H1 (cell line): ENCODE results near the gene C3AR1. TPM values are rescaled to one million over a fixed set of nuclear protein-coding genes. Genes with fewer than 3 reads are reported as not detected.

ENCODE experiments used
- CTCF ChIA-PET: fragments of 300-600 bp; sonication (Branson Sonifier 250); formaldehyde crosslinking; loops from one replicate; lab custom pipeline; 2021; ENCODE audit not compliant: partially characterized antibody; lab: Charles Lee
- POLR2A ChIA-PET: fragments of 300-600 bp; sonication (Branson Sonifier 250); formaldehyde crosslinking; loops from one replicate; lab custom pipeline; 2021; ENCODE audit warnings: inconsistent platforms; ENCODE audit not compliant: partially characterized antibody; lab: Charles Lee
- DNase-seq, 2 experiments: peaks; one replicate each; pipeline versions ENCODE4 v3.0.0 to v3.0.0-alpha.2; 2010 to 2022; ENCODE audit warnings: low spot score in 2 of 2, low read depth in 1 of 2, mixed read lengths in 1 of 2
- FAIRE-seq: peaks from 2 replicates; lab custom pipeline; 2011; peaks lifted over from hg19 to GRCh38; lab: Jason Lieb, UNC
- H2AFZ ChIP-seq: 2 replicates; pipeline ENCODE4 v1.8.1; 2012; ENCODE audit warnings: low read length, inconsistent platforms
- H2AK5ac ChIP-seq: 2 replicates; pipeline ENCODE4 v1.6.1; 2013; ENCODE audit warnings: low read depth, low read length
- H2BK120ac ChIP-seq: replicated peaks from 2 replicates; pipeline ENCODE3; 2013; ENCODE audit warnings: low read depth, low read length, inconsistent platforms
- H2BK12ac ChIP-seq: 2 replicates; pipeline ENCODE4 v1.6.1; 2013; ENCODE audit warnings: low read depth, low read length
- H2BK15ac ChIP-seq: 2 replicates; pipeline ENCODE4 v1.6.1; 2013; ENCODE audit warnings: low read length
- H2BK20ac ChIP-seq: 2 replicates; pipeline ENCODE4 v1.6.1; 2013; ENCODE audit warnings: low read length
- H2BK5ac ChIP-seq: 2 replicates; pipeline ENCODE4 v1.6.1; 2013; ENCODE audit warnings: low read depth, low read length
- H3K14ac ChIP-seq: 2 replicates; pipeline ENCODE4 v1.6.1; 2013; ENCODE audit warnings: inconsistent platforms; ENCODE audit not compliant: insufficient read length
- H3K18ac ChIP-seq: 2 replicates; pipeline ENCODE4 v1.6.1; 2013; ENCODE audit warnings: low read length; ENCODE audit errors: extremely low read depth
- H3K23ac ChIP-seq: 2 replicates; pipeline ENCODE4 v1.6.1; 2013; ENCODE audit warnings: inconsistent platforms; ENCODE audit not compliant: insufficient read length
- H3K23me2 ChIP-seq: 2 replicates; pipeline ENCODE4 v1.6.1; 2013; ENCODE audit warnings: low read depth, low read length
- H3K27ac ChIP-seq: 2 replicates; pipeline ENCODE4 v1.6.1; 2011; ENCODE audit warnings: low read depth, low read length, inconsistent platforms
- H3K27me3 ChIP-seq, 4 experiments: replicated peaks in 1 of 4; 1 replicate in 1 of 4; 2 replicates in 3 of 4; pipeline versions ENCODE4 v1.6.1 to v1.8.1; 2011 to 2013; ENCODE audit warnings: low read length in 3 of 4, mild to moderate bottlenecking in 3 of 4, inconsistent platforms in 2 of 4, mixed read lengths in 2 of 4, moderate library complexity in 1 of 4; ENCODE audit not compliant: control insufficient read depth in 3 of 4, insufficient read depth in 3 of 4; ENCODE audit errors: extremely low read depth in 1 of 4
- H3K36me3 ChIP-seq, 4 experiments: 2 replicates each; pipeline versions ENCODE4 v1.6.1 to v1.8.1; 2011 to 2013; ENCODE audit warnings: mild to moderate bottlenecking in 4 of 4, low read length in 3 of 4, moderate library complexity in 2 of 4, control low read depth in 1 of 4, inconsistent platforms in 1 of 4; ENCODE audit not compliant: insufficient read depth in 4 of 4, control insufficient read depth in 2 of 4
- H3K4ac ChIP-seq: replicated peaks from 2 replicates; pipeline ENCODE3; 2013; ENCODE audit warnings: low read length, low read depth, mixed read lengths, inconsistent platforms; ENCODE audit not compliant: insufficient read length
- H3K4me1 ChIP-seq, 4 experiments: replicated peaks in 1 of 4; 1 replicate in 1 of 4; 2 replicates in 3 of 4; pipeline versions ENCODE4 v1.6.1 to v1.8.1; 2011 to 2013; ENCODE audit warnings: low read length in 3 of 4, inconsistent platforms in 2 of 4, mixed read lengths in 1 of 4; ENCODE audit not compliant: insufficient read depth in 4 of 4, control insufficient read depth in 3 of 4
- H3K4me2 ChIP-seq, 2 experiments: 2 replicates each; pipeline versions ENCODE4 v1.6.1 to v1.8.1; 2011 to 2013; ENCODE audit warnings: low read depth in 2 of 2, low read length in 2 of 2, control low read depth in 1 of 2, inconsistent platforms in 1 of 2, mild to moderate bottlenecking in 1 of 2; ENCODE audit not compliant: insufficient read depth in 1 of 2
- H3K4me3 ChIP-seq, 4 experiments: fragments of 200-600, 300-600 bp in 1 of 4; sonication (generic), shearing (Covaris generic), sonication (Bioruptor Twin) in 1 of 4; 2 replicates each; pipeline versions ENCODE4 v1.5.1 to v1.8.1; 2011 to 2016; ENCODE audit warnings: low read length in 4 of 4, low read depth in 3 of 4, control low read depth in 2 of 4, inconsistent platforms in 2 of 4, mild to moderate bottlenecking in 2 of 4, mixed read lengths in 1 of 4, moderate library complexity in 1 of 4; ENCODE audit not compliant: insufficient read depth in 2 of 4; ENCODE audit errors: extremely low read depth in 1 of 4
- H3K56ac ChIP-seq: replicated peaks from 2 replicates; pipeline ENCODE3; 2013; ENCODE audit warnings: low read depth, mild to moderate bottlenecking, mixed read lengths, low read length, inconsistent platforms; ENCODE audit not compliant: insufficient read length
- H3K79me1 ChIP-seq: 2 replicates; pipeline ENCODE4 v1.6.1; 2013; ENCODE audit warnings: low read depth, low read length, control low read depth
- H3K79me2 ChIP-seq, 2 experiments: 2 replicates each; pipeline versions ENCODE4 v1.6.1 to v1.8.1; 2012 to 2013; ENCODE audit warnings: low read length in 2 of 2, mild to moderate bottlenecking in 2 of 2, inconsistent platforms in 1 of 2; ENCODE audit not compliant: insufficient read depth in 2 of 2, control insufficient read depth in 1 of 2
- H3K9ac ChIP-seq, 4 experiments: replicated peaks in 1 of 4; 1 replicate in 1 of 4; 2 replicates in 3 of 4; pipeline versions ENCODE4 v1.6.1 to v1.8.1; 2011 to 2013; ENCODE audit warnings: low read depth in 3 of 4, low read length in 3 of 4, control low read depth in 2 of 4, mild to moderate bottlenecking in 2 of 4, moderate library complexity in 2 of 4, inconsistent platforms in 1 of 4; ENCODE audit errors: extremely low read depth in 1 of 4
- H3K9me3 ChIP-seq, 2 experiments: 2 replicates each; pipeline versions ENCODE4 v1.6.1 to v1.8.1; 2012 to 2013; ENCODE audit warnings: mild to moderate bottlenecking in 2 of 2, moderate library complexity in 2 of 2, control low read depth in 1 of 2, inconsistent platforms in 1 of 2, low read depth in 1 of 2, low read length in 1 of 2, mixed read lengths in 1 of 2; ENCODE audit not compliant: insufficient read depth in 2 of 2
- H4K20me1 ChIP-seq, 2 experiments: replicated peaks in 1 of 2; 2 replicates each; pipeline versions ENCODE3 to v1.8.1; 2011 to 2013; ENCODE audit warnings: inconsistent platforms in 2 of 2, low read length in 2 of 2, mild to moderate bottlenecking in 1 of 2; ENCODE audit not compliant: insufficient read depth in 2 of 2, control insufficient read depth in 1 of 2
- H4K5ac ChIP-seq: 2 replicates; pipeline ENCODE4 v1.6.1; 2013; ENCODE audit warnings: low read length, low read depth, mixed read lengths, inconsistent platforms; ENCODE audit not compliant: insufficient read length
- H4K8ac ChIP-seq: 2 replicates; pipeline ENCODE4 v1.8.0; 2013; ENCODE audit warnings: mild to moderate bottlenecking, moderate library complexity, low read length, inconsistent platforms; ENCODE audit not compliant: insufficient read depth; ENCODE audit errors: extremely low read depth
- H4K91ac ChIP-seq: replicated peaks from 2 replicates; pipeline ENCODE3; 2013; ENCODE audit warnings: low read length, mixed read lengths, inconsistent platforms; ENCODE audit not compliant: insufficient read length
- ASH2L ChIP-seq: fragments of 200-600, 300-600 bp; sonication (generic); IDR thresholded peaks from one replicate; pipeline ENCODE4 v1.7.1; 2017; ENCODE audit warnings: low read length
- CBX5 ChIP-seq: fragments of 300-800, 300-1000 bp; sonication (generic); IDR thresholded peaks from 2 replicates; pipeline ENCODE4 v1.7.1; 2016; ENCODE audit warnings: antibody characterized with exemption, low read length, low read depth
- CBX8 ChIP-seq: fragments of 300-800, 300-1000 bp; sonication (generic); IDR thresholded peaks from 2 replicates; pipeline ENCODE4 v1.7.1; 2016; ENCODE audit warnings: low read depth, low read length, borderline replicate concordance
- CREB1 ChIP-seq: IDR thresholded peaks from 2 replicates; pipeline ENCODE4 v1.6.1; 2012; ENCODE audit warnings: inconsistent platforms
- KDM1A ChIP-seq: fragments of 200-600, 300-600 bp; sonication (generic); IDR thresholded peaks from 2 replicates; pipeline ENCODE4 v1.7.1; 2016; ENCODE audit warnings: mild to moderate bottlenecking, low read length, borderline replicate concordance
- RXRA ChIP-seq: IDR thresholded peaks from 2 replicates; pipeline ENCODE4 v1.6.1; 2011; ENCODE audit warnings: low read depth, mild to moderate bottlenecking, low read length, moderate library complexity; ENCODE audit not compliant: insufficient read depth
- WGBS, 2 experiments: shearing (Covaris generic) in 1 of 2; methylation state at CpG; one replicate each; pipeline versions ENCODE4 v1.1.6 to v1.1.7; 2013 to 2015; ENCODE audit warnings: low lambda C conversion rate in 2 of 2, mixed read lengths in 2 of 2, inconsistent platforms in 1 of 2, low coverage in 1 of 2, missing lambda C conversion rate in 1 of 2; ENCODE audit not compliant: insufficient replicate concordance in 2 of 2, insufficient coverage in 1 of 2, insufficient read length in 1 of 2; ENCODE audit errors: extremely low coverage in 1 of 2, missing lambda C conversion rate in 1 of 2; 5-methylcytosine and 5-hydroxymethylcytosine counted together
- polyA plus RNA-seq, 7 experiments: library from polyadenylated mRNA; depleted of rRNA in 3 of 7; stranded (reverse) in 5 of 7; unstranded in 2 of 7; fragments of >200 nt in 5 of 7; fragments of 200-250 nt in 2 of 7; gene quantifications; 1 replicate in 5 of 7; 2 replicates in 1 of 7; 4 replicates in 1 of 7; pipeline versions ENCODE4 v1.2.1 to v1.2.3, GENCODE V29; 2011 to 2013; ENCODE audit warnings: missing spikeins in 2 of 7, mixed read lengths in 2 of 7
- total RNA-seq: library from RNA; stranded (reverse); fragmentation: NEBNext Ultra II Directional; extraction: Animal tissue kit (Norgen Biotek cat#: 25700); gene quantifications from 2 replicates; pipeline ENCODE4 v1.2.1, GENCODE V29; 2021

Gene C3AR1
- total and polyA plus RNA-seq, 2 of the 8 experiments (the other 6 are each of a cell fraction or from before 2014, with no cell fraction given), result not detected

DNA sequence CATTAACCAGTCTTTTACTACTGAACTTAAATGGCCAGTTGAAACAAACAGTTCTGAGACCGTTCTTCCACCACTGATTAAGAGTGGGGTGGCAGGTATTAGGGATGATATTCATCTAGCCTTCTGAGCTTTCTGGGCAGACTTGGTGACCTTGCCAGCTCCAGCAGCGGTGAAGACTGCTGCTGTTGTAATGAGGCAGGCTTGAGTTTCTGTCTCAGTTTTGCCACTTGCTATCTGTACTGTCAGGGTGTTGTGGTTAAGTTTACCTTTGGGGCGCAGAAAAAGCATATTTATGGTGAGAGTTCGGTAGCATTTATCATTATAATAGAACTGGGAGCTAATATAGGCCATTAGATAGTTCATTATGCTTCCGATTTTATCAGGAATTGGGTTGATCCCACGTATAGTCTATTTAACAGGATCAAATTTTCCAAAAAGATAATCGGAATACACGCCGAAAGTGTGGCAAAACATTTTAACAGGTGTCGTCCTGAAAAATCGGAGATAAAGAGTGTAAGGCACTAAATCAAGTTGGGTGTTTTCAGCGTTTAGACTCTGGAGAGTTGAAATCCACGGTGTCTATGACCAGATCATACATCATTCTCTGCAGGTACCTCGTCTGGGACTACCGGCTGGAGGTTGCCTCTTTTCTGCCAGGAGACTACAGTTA is 15.2 kb upstream of the C3AR1 start:
- peak overlapping the region; percentile 63 for H3K56ac ChIP-seq
- no peaks in the 10 kb centered on the region for H3K27me3 ChIP-seq
- no peak for DNase-seq
- H2BK5ac ChIP-seq, result peak overlapping the region; percentile 90
- H3K36me3 ChIP-seq, result no peaks in the 10 kb centered on the region
- H3K14ac ChIP-seq, result no peak overlapping the region
- H4K8ac ChIP-seq, result peak overlapping the region; percentile 94; the same call in 1 of the 2 replicates
- H3K4me3 ChIP-seq, result peak overlapping the region; percentile 61 to 95 (median 88)
- WGBS, 2 experiments, result 9% methylated on average over 15 of the region's 15 CpGs; no CpG with 5 or more reads in 1 of the 2 experiments
- peak overlapping the region; percentile 94 for H4K5ac ChIP-seq
- peak overlapping the region; percentile 78 to 91 (median 88) for H3K9ac ChIP-seq
- peaks cover 6% of the 10 kb centered on the region for H3K79me1 ChIP-seq
- H3K4me1 ChIP-seq, result 0 out of 7 replicates have a peak, but pooled peaks cover 0 to 3% (median 0%) of the 10 kb centered on the region in 4 experiments
- H3K9me3 ChIP-seq, result no peaks in the 10 kb centered on the region
- H3K27ac ChIP-seq, result peak overlapping the region; percentile 93
- POLR2A ChIA-PET, result interaction anchor here (0.7 to 1.1 kb wide), 2 partner anchors 21 to 439 kb away, joined by 3 to 4 read pairs; no protein-coding TSS in a partner anchor
- H2AK5ac ChIP-seq, result no peak overlapping the region; the same call in 1 of the 2 replicates
- no peaks in the 10 kb centered on the region; the same call in 1 of the 2 replicates for H3K23me2 ChIP-seq
- no peak overlapping the region for H2BK15ac ChIP-seq
- peak overlapping the region; percentile 49 for H3K4ac ChIP-seq
- TF ChIP-seq KDM1A (no peak), ASH2L (no peak), CREB1 (no peak), CBX5 (no peak), RXRA (no peak), CBX8 (no peak)
- TF ChIP-seq, all 59 proteins: peak for 0
- Histone ChIP-seq H3K23ac (no peak overlapping the region), H2BK120ac (peak overlapping the region; percentile 62), H2BK12ac (peak overlapping the region; percentile 86; the same call in 1 of the 2 replicates), H3K4me2 (peak overlapping the region; percentile 80 to 90), H3K79me2 (peaks cover 0 to 27% of the 10 kb centered on the region in 2 experiments; a peak in 2 of 4 replicates), H3K18ac (peak overlapping the region; percentile 80), H2BK20ac (no peak overlapping the region), H2AFZ (peak overlapping the region; percentile 82), H4K91ac (peak overlapping the region; percentile 77), H4K20me1 (no peaks in the 10 kb centered on the region)
- CTCF ChIA-PET, result no interaction called here
- no peak for FAIRE-seq
